HepG2 (cell line): ENCODE measurements around the gene PTCH1. TPM values are rescaled to one million over a fixed set of nuclear protein-coding genes. Genes with fewer than 3 reads are reported as not detected.

ENCODE experiments used
- ATAC-seq: fragments of 200-7000 bp; cut with Tn5 transposase; 3 replicates; pipeline ENCODE4 v1.9.1; 2020; ENCODE audit warnings: mild to moderate bottlenecking, moderate library complexity
- BruUV-seq: library from RNA; stranded (reverse); fragments of 400-500 nt; replicated peaks from 2 replicates; lab custom pipeline; 2021; lab: Mats Ljungman, UMichigan
- CTCF ChIA-PET: fragments of 300-600 bp; formaldehyde crosslinking; extraction: SDS; loops from one replicate; lab custom pipeline; 2021; ENCODE audit warnings: low total read pairs, inconsistent platforms, low intra/inter-chr PET ratio; lab: Yijun Ruan, JAX
- POLR2A ChIA-PET: fragments of 350-600 bp; sonication (Branson Sonifier 250); formaldehyde crosslinking; loops from one replicate; lab custom pipeline; 2020; ENCODE audit warnings: antibody characterized with exemption, inconsistent platforms; lab: Yijun Ruan, JAX
- DNase-seq: peaks from one replicate; pipeline ENCODE4 v3.0.0-alpha.2; 2015; ENCODE audit warnings: low spot score
- FAIRE-seq: peaks from 3 replicates; lab custom pipeline; 2011; peaks lifted over from hg19 to GRCh38; lab: Jason Lieb, UNC
- H2AFZ ChIP-seq: one replicate; pipeline ENCODE4 v1.6.1; 2011; ENCODE audit warnings: low read length, inconsistent platforms
- H3K27ac ChIP-seq: fragments of 300-600 bp; 3 replicates; pipeline ENCODE4 v1.8.0; 2011; ENCODE audit warnings: mixed run types, mild to moderate bottlenecking, mixed read lengths, low read length, inconsistent platforms; ENCODE audit not compliant: insufficient read depth; ENCODE audit errors: extremely low read length
- H3K27me3 ChIP-seq, 2 experiments: fragments of 200-600 bp in 1 of 2; 2 replicates in 1 of 2; 3 replicates in 1 of 2; pipeline versions ENCODE4 v1.6.0 to v1.8.0; 2011; ENCODE audit warnings: low read length in 2 of 2, mild to moderate bottlenecking in 2 of 2, moderate library complexity in 2 of 2, inconsistent platforms in 1 of 2; ENCODE audit not compliant: insufficient read depth in 2 of 2, control insufficient read depth in 1 of 2
- H3K36me3 ChIP-seq, 2 experiments: fragments of 200-600 bp in 1 of 2; replicated peaks in 1 of 2; 2 replicates in 1 of 2; 3 replicates in 1 of 2; pipeline versions ENCODE4 v1.5.1 to v1.8.0; 2011; ENCODE audit warnings: low read length in 2 of 2, inconsistent platforms in 1 of 2; ENCODE audit not compliant: insufficient read depth in 2 of 2, control insufficient read depth in 1 of 2
- H3K4me1 ChIP-seq: 2 replicates; pipeline ENCODE4 v1.5.1; 2012; ENCODE audit warnings: low read length, inconsistent platforms; ENCODE audit not compliant: insufficient read depth
- H3K4me2 ChIP-seq: 2 replicates; pipeline ENCODE4 v1.6.0; 2011; ENCODE audit warnings: low read depth, low read length, inconsistent platforms
- H3K4me3 ChIP-seq, 3 experiments: fragments of 200-600 bp in 1 of 3; sonication (generic), shearing (Covaris generic) in 1 of 3; replicated peaks in 1 of 3; 2 replicates each; pipeline ENCODE4 v1.5.1; 2011 to 2016; ENCODE audit warnings: low read length in 3 of 3, inconsistent platforms in 2 of 3, low read depth in 2 of 3, mild to moderate bottlenecking in 2 of 3, control low read depth in 1 of 3, mixed read lengths in 1 of 3; ENCODE audit not compliant: insufficient read depth in 1 of 3
- H3K79me2 ChIP-seq: one replicate; pipeline ENCODE4 v1.6.1; 2011; ENCODE audit warnings: low read length, inconsistent platforms; ENCODE audit not compliant: insufficient read depth
- H3K9ac ChIP-seq: 2 replicates; pipeline ENCODE4 v1.6.0; 2011; ENCODE audit warnings: mild to moderate bottlenecking, low read depth, low read length, inconsistent platforms; ENCODE audit not compliant: insufficient read depth
- H3K9me3 ChIP-seq: 2 replicates; pipeline ENCODE4 v1.5.1; 2012; ENCODE audit warnings: mild to moderate bottlenecking, low read length
- H4K20me1 ChIP-seq: 2 replicates; pipeline ENCODE4 v1.6.0; 2011; ENCODE audit warnings: inconsistent platforms, mild to moderate bottlenecking, low read length, moderate library complexity; ENCODE audit not compliant: insufficient read depth
- ATF7 ChIP-seq, 2 experiments: fragments of 450-650 bp in 1 of 2; sonication (generic) in 1 of 2; formaldehyde crosslinking in 1 of 2; IDR thresholded peaks; 2 replicates each; pipeline versions ENCODE4 v1.4.0 to v1.6.1; 2016 to 2020; ENCODE audit warnings: antibody characterized with exemption in 1 of 2, mild to moderate bottlenecking in 1 of 2, missing genetic modification reagents in 1 of 2
- BRF2 ChIP-seq: sonication (generic); formaldehyde crosslinking; IDR thresholded peaks from 2 replicates; pipeline ENCODE4 v1.8.1; 2022; ENCODE audit warnings: mild to moderate bottlenecking, missing genetic modification reagents
- CC2D1A ChIP-seq: sonication (generic); formaldehyde crosslinking; IDR thresholded peaks from 2 replicates; pipeline ENCODE4 v1.8.1; 2023; ENCODE audit warnings: mild to moderate bottlenecking, missing genetic modification reagents
- SPEN ChIP-seq: sonication (generic); formaldehyde crosslinking; IDR thresholded peaks from 2 replicates; pipeline ENCODE4 v1.5.1; 2020; ENCODE audit warnings: low read depth, mild to moderate bottlenecking, missing genetic modification reagents
- ZNF235 ChIP-seq: sonication (generic); formaldehyde crosslinking; IDR thresholded peaks from 2 replicates; pipeline ENCODE4 v1.8.1; 2023; ENCODE audit warnings: mild to moderate bottlenecking, missing genetic modification reagents, borderline replicate concordance
- ZNF724P ChIP-seq: sonication (generic); formaldehyde crosslinking; IDR thresholded peaks from 2 replicates; pipeline ENCODE4 v1.8.0; 2022; ENCODE audit warnings: missing genetic modification reagents, borderline replicate concordance
- ZNF790 ChIP-seq: sonication (generic); formaldehyde crosslinking; IDR thresholded peaks from 2 replicates; pipeline ENCODE4 v1.8.0; 2022; ENCODE audit warnings: missing genetic modification reagents, mild to moderate bottlenecking, borderline replicate concordance
- WGBS: methylation state at CpG from one replicate; pipeline ENCODE4 v1.1.6; 2017; ENCODE audit warnings: low lambda C conversion rate; 5-methylcytosine and 5-hydroxymethylcytosine counted together
- in situ Hi-C: cut with HindIII; loops from 2 replicates; pipeline ENCODE4 v1.10.0; 2017; ENCODE audit warnings: low pct_unique_long_range_greater_than_20kb; ENCODE audit not compliant: extremely low pct_ligation_motif_present
- intact Hi-C: fragments of 100-400 bp; cut with micrococcal nuclease; formaldehyde crosslinking; loops from one replicate; pipeline ENCODE4 v1.10.0; 2022; ENCODE audit not compliant: unreplicated experiment
- polyA plus RNA-seq, 8 experiments: library from polyadenylated mRNA; depleted of rRNA in 3 of 8; stranded (reverse) in 7 of 8; unstranded in 1 of 8; fragments of >200 nt; fragmentation: Illumina TruSeq in 4 of 8; extraction: Trizol in 4 of 8; gene quantifications; 2 replicates each; pipeline versions ENCODE4 v1.2.1 to v1.2.3, GENCODE V29; 2011 to 2016; ENCODE audit warnings: low read depth in 4 of 8, missing spikeins in 1 of 8, mixed read lengths in 1 of 8; ENCODE audit not compliant: insufficient read depth in 1 of 8
- total RNA-seq, 5 experiments: library from RNA; depleted of rRNA; stranded (reverse); fragments of >200 nt; fragmentation: Illumina TruSeq; extraction: Trizol; gene quantifications; 2 replicates each; pipeline ENCODE4 v1.2.3, GENCODE V29; 2016; ENCODE audit warnings: low read depth in 1 of 5
- TF ChIP-seq, protein P1 (sequence below): sonication (generic); formaldehyde crosslinking; IDR thresholded peaks from 2 replicates; pipeline ENCODE4 v1.4.0; 2020; ENCODE audit warnings: missing genetic modification reagents
- TF ChIP-seq, protein P2 (sequence below): IDR thresholded peaks from 2 replicates; pipeline ENCODE4 v1.6.1; 2016; ENCODE audit warnings: low read depth, control low read depth

The PTCH1 gene
- total and polyA plus RNA-seq, 2 of the 13 experiments (the other 11 are each of a cell fraction or from before 2014, with no cell fraction given): 2.8 to 3.9 TPM

DNA sequence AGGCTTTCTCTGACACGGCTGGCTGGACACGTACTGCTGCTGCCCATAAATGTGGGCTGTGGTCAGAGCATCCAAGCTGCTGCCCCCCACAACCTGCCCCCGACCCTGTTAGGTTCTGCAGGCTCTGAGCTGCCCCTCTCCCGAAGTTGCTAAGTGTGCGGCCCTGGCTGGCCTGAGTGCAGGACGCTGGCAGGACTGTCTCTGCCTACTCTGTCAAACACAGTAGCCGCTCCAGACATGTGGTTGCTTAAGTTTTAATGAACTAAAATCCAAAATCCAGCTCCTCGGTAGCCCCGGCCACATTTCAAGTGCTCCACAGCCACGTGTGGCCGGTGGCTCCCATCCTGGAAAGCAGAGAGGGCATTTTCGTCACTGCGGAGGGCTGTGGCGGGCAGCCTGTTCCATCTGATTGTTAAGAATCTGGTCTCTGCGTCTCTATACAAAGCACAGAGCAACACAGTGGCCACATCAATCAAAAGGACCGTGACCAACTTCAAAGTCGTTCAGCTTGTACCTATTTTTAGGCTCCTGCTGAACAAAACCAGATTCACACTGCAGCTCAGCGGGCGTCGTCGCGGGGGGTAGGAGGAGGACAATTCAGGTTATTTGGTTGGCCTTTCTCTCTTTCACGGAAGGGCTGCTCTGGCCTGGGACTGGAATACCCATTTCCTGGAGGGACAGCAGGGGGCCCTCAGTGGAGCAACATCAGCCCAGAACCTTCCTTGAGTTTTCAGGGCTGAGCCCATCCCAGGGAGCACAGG, 68.9 kb downstream of the PTCH1 start:
- intact Hi-C loops (no loop called here), in situ Hi-C loops (no loop called here)
- Histone ChIP-seq H2AFZ (no peak overlapping the region), H3K36me3 (peaks cover 22 to 51% of the 10 kb centered on the region in 2 experiments), H3K4me2 (no peak overlapping the region), H3K4me3 (no peak overlapping the region), H3K27ac (no peak overlapping the region), H3K27me3 (no peaks in the 10 kb centered on the region), H3K4me1 (no peaks in the 10 kb centered on the region), H4K20me1 (no peaks in the 10 kb centered on the region), H3K9me3 (no peaks in the 10 kb centered on the region), H3K79me2 (no peaks in the 10 kb centered on the region), H3K9ac (no peak overlapping the region)
- ATAC-seq (no peak; the same call in 2 of the 3 replicates), DNase-seq (no peak), FAIRE-seq (no peak)
- no TSS peak for BruUV-seq
- 93% methylated on average over 19 of the region's 23 CpGs for WGBS
- CTCF ChIA-PET: no interaction called here
- no peak for TF ChIP-seq BRF2 (CRISPR knock-in tag)
- POLR2A ChIA-PET: no interaction called here

- 94% methylated on average over 5 of the region's 26 CpGs for WGBS
- POLR2A ChIA-PET: no interaction called here
- in situ Hi-C loops: no loop called here
- Histone ChIP-seq H3K27ac (no peak overlapping the region), H3K79me2 (no peaks in the 10 kb centered on the region), H3K27me3 (no peaks in the 10 kb centered on the region), H3K4me2 (no peak overlapping the region), H2AFZ (no peak overlapping the region), H4K20me1 (no peaks in the 10 kb centered on the region), H3K4me3 (no peak overlapping the region), H3K9me3 (no peaks in the 10 kb centered on the region), H3K4me1 (no peaks in the 10 kb centered on the region), H3K9ac (no peak overlapping the region), H3K36me3 (peaks cover 22 to 49% of the 10 kb centered on the region in 2 experiments)
- no peak for DNase-seq
- no TSS peak for BruUV-seq
- intact Hi-C loops: no loop called here
- CTCF ChIA-PET: no interaction called here
- no peak for ATAC-seq
- no peak for FAIRE-seq
- TF ChIP-seq, protein P1, sequence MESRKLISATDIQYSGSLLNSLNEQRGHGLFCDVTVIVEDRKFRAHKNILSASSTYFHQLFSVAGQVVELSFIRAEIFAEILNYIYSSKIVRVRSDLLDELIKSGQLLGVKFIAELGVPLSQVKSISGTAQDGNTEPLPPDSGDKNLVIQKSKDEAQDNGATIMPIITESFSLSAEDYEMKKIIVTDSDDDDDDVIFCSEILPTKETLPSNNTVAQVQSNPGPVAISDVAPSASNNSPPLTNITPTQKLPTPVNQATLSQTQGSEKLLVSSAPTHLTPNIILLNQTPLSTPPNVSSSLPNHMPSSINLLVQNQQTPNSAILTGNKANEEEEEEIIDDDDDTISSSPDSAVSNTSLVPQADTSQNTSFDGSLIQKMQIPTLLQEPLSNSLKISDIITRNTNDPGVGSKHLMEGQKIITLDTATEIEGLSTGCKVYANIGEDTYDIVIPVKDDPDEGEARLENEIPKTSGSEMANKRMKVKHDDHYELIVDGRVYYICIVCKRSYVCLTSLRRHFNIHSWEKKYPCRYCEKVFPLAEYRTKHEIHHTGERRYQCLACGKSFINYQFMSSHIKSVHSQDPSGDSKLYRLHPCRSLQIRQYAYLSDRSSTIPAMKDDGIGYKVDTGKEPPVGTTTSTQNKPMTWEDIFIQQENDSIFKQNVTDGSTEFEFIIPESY (CRISPR knock-in tag): no peak
- TF ChIP-seq CC2D1A (CRISPR knock-in tag) (no peak), ZNF790 (CRISPR knock-in tag) (no peak), ZNF724P (no peak), ZNF235 (CRISPR knock-in tag) (no peak), SPEN (CRISPR knock-in tag) (no peak), ATF7 (IDR thresholded peaks at IDR 0.05) (no peak), ATF7 (CRISPR knock-in tag; IDR thresholded peaks at IDR 0.05) (no peak)
- TF ChIP-seq, protein P2, sequence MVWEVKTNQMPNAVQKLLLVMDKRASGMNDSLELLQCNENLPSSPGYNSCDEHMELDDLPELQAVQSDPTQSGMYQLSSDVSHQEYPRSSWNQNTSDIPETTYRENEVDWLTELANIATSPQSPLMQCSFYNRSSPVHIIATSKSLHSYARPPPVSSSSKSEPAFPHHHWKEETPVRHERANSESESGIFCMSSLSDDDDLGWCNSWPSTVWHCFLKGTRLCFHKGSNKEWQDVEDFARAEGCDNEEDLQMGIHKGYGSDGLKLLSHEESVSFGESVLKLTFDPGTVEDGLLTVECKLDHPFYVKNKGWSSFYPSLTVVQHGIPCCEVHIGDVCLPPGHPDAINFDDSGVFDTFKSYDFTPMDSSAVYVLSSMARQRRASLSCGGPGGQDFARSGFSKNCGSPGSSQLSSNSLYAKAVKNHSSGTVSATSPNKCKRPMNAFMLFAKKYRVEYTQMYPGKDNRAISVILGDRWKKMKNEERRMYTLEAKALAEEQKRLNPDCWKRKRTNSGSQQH (CRISPR knock-in tag): no peak
Measured at GRCh38 chr9:95446984-95447383, 69.8 kb downstream of the PTCH1 start.
